Activated B cell treated with CpG ODN at 0.5 μM for 24 hours (primary cell): Measurements from ENCODE around the gene ADAMTS7. TPM values are rescaled to one million over a fixed set of nuclear protein-coding genes. Genes with fewer than 3 reads are reported as not detected.
"Not testable (repeated sequence)": the region's sequence is repeated elsewhere in the genome, so short reads cannot be mapped to it uniquely, and the experiment has no call there.

Experiments
- ATAC-seq: fragments of 200-7000 bp; cut with Tn5 transposase; one replicate; pipeline ENCODE4 v1.10.0; 2021; ENCODE audit warnings: low read depth, mild to moderate bottlenecking, moderate library complexity
- CTCF ChIA-PET: fragments of 350-600 bp; sonication (Branson Sonifier 250); formaldehyde crosslinking; loops from one replicate; lab custom pipeline; 2021; ENCODE audit warnings: antibody characterized with exemption; lab: Charles Lee
- POLR2A ChIA-PET: fragments of 350-600 bp; sonication (Branson Sonifier 250); formaldehyde crosslinking; loops from one replicate; lab custom pipeline; 2021; ENCODE audit warnings: antibody characterized with exemption; lab: Charles Lee
- DNase-seq: peaks from one replicate; pipeline ENCODE4 v3.0.0; 2022
- H3K27ac Mint-ChIP-seq: one replicate; pipeline ENCODE4 v1.8.0; 2020; ENCODE audit warnings: mixed read lengths
- H3K27me3 Mint-ChIP-seq: one replicate; pipeline ENCODE4 v1.8.0; 2021; ENCODE audit warnings: mixed read lengths
- H3K36me3 Mint-ChIP-seq: one replicate; pipeline ENCODE4 v1.8.0; 2021; ENCODE audit warnings: low read depth, mixed read lengths
- H3K4me1 Mint-ChIP-seq: one replicate; pipeline ENCODE4 v1.8.0; 2021; ENCODE audit warnings: mixed read lengths
- H3K4me3 Mint-ChIP-seq: one replicate; pipeline ENCODE4 v1.8.0; 2020; ENCODE audit warnings: mild to moderate bottlenecking, mixed read lengths
- H3K9me3 Mint-ChIP-seq: one replicate; pipeline ENCODE4 v1.8.0; 2020; ENCODE audit warnings: mixed read lengths
- intact Hi-C: fragments of 100-400 bp; cut with micrococcal nuclease; formaldehyde crosslinking; loops from one replicate; pipeline ENCODE4 v1.15.1; 2024
- total RNA-seq: library from RNA; stranded (reverse); gene quantifications from 2 replicates; pipeline ENCODE4 v1.2.3, GENCODE V29; 2022
- TF ChIP-seq, protein P1 (sequence below): fragments of 200-600 bp; IDR thresholded peaks from one replicate; pipeline ENCODE4 v1.8.0; 2022; ENCODE audit warnings: antibody characterized with exemption, mild to moderate bottlenecking

ADAMTS7 gene
- total RNA-seq, 1 donor from 2014 or later, result 14.1 TPM

DNA sequence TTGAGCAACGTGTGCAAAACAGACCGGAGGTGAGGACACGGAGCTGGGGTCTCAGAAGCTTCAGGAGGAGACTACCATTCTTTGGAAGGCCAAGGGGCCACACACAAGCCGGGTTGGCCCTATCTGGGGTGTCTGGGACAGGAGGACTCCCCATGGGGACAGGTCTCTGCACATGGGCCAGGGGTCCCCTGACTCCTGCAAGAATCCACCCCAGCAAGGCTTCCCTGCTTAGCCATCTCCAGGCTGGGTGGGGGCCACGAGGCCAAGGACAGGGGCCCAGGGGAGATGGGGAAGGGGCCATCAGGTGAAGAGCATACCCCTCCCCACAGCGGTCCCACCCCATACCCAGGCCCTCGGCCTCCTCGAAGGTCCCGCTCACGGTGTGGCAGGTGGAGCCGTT lies 38.5 kb downstream of the ADAMTS7 start:
- H3K27me3 Mint-ChIP-seq, result no peaks in the 10 kb centered on the region
- H3K9me3 Mint-ChIP-seq, result no peaks in the 10 kb centered on the region
- no peaks in the 10 kb centered on the region for H3K4me1 Mint-ChIP-seq
- CTCF ChIA-PET, result no interaction called here
- H3K27ac Mint-ChIP-seq, result no peak overlapping the region
- DNase-seq (no peak), ATAC-seq (no peak)
- H3K36me3 Mint-ChIP-seq, result no peaks in the 10 kb centered on the region
- POLR2A ChIA-PET, result no interaction called here
- H3K4me3 Mint-ChIP-seq, result no peak overlapping the region
- TF ChIP-seq, protein P1, sequence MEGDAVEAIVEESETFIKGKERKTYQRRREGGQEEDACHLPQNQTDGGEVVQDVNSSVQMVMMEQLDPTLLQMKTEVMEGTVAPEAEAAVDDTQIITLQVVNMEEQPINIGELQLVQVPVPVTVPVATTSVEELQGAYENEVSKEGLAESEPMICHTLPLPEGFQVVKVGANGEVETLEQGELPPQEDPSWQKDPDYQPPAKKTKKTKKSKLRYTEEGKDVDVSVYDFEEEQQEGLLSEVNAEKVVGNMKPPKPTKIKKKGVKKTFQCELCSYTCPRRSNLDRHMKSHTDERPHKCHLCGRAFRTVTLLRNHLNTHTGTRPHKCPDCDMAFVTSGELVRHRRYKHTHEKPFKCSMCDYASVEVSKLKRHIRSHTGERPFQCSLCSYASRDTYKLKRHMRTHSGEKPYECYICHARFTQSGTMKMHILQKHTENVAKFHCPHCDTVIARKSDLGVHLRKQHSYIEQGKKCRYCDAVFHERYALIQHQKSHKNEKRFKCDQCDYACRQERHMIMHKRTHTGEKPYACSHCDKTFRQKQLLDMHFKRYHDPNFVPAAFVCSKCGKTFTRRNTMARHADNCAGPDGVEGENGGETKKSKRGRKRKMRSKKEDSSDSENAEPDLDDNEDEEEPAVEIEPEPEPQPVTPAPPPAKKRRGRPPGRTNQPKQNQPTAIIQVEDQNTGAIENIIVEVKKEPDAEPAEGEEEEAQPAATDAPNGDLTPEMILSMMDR, result no peak
- intact Hi-C loops, result no loop called here

GRCh38 chr15:78771436-78772000 lies 39.7 kb downstream of the ADAMTS7 start:
- H3K27me3 Mint-ChIP-seq, H3K4me3 Mint-ChIP-seq, CTCF ChIA-PET, H3K9me3 Mint-ChIP-seq, H3K36me3 Mint-ChIP-seq, H3K4me1 Mint-ChIP-seq, ATAC-seq, H3K27ac Mint-ChIP-seq, POLR2A ChIA-PET, DNase-seq, intact Hi-C loops: not testable (repeated sequence)

- H3K27ac Mint-ChIP-seq, ATAC-seq, intact Hi-C loops, POLR2A ChIA-PET, H3K36me3 Mint-ChIP-seq, DNase-seq, H3K9me3 Mint-ChIP-seq, H3K27me3 Mint-ChIP-seq, H3K4me1 Mint-ChIP-seq, CTCF ChIA-PET, H3K4me3 Mint-ChIP-seq: not testable (repeated sequence)
Observed at GRCh38 chr15:78771020-78771419, 40.2 kb downstream of the ADAMTS7 start.

DNA sequence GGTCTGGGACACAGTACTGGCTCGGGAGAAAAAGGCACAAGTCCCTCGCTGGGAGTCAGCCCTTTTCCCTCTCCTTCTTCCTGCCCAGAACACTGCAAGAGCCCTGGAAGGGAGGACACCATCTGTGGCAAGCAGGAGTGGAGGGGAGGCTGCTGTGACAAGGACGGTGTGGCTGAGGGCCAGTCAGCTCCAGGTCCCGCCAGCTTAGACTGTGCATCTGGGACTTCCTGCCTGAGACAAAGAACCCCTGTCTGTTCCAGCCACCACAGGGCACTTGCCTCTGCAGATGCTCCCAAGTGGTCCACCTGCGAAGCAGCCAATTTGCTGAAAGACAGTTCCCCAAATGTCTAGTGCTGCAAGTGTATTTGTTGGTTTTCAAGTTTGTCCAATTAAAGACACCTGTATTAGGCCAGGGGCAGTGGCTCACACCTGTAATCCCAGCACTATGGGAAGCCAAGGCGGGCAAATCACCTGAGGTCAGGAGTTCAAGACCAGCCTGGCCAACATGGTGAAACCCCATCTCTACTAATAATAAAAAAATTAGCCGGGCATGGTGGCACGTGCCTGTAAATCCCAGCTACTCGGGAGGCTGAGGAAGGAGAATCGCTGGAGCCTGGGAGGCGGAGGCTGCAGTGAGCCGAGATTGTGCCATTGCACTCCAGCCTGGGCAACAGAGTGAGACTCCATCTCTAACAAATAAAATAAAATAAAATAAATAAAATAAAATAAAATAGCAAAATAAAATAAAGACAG lies 41.6 kb downstream of the ADAMTS7 start:
- H3K4me1 Mint-ChIP-seq, H3K9me3 Mint-ChIP-seq, H3K4me3 Mint-ChIP-seq, DNase-seq, H3K27ac Mint-ChIP-seq, CTCF ChIA-PET, intact Hi-C loops, ATAC-seq, H3K27me3 Mint-ChIP-seq, H3K36me3 Mint-ChIP-seq, POLR2A ChIA-PET: not testable (repeated sequence)

DNA sequence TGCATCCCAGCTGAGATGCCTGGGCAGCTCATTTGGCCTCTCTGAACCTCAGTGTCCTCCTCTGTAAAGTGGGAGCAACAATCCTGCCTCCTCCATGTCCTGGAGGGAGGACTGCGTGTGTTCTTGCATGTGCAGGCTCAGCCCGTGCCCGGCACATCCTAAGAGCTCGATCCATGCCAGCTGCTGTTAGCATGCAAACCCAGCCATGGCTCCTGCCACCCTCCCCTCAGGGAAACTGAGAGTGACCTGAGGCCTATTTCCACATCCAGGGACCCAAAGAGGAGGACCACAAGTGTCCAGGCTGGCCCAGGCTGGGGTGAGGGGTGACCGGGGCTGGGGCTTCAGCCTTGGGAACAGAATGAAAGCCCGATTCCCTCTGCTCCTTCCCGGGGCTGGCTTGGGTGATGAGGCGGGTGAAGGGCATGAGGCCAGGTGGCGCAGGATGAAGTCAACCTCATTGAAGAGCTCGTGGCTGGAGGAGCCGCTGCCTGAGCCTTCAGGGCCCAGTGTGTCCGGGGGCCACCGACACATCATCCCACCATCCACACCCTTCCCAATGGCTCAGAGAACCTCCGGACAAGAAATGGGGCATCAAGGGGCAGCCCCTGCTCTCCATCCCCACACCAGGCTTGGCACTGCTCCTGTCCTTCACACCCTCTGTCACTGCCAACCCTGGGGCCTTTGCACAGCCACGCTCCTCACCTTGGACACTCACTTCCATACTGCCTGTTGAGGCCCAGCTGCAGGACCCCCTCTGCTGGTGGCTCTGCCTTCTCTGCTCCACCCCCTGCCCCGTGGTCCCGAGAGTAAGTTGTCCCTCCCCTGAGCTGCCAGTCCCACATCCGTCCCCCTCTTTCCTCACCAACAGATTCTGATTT lies 42.5 kb downstream of the ADAMTS7 start:
- Mint-ChIP-seq H3K27me3 (no peaks in the 10 kb centered on the region), H3K4me3 (no peak overlapping the region), H3K27ac (no peak overlapping the region), H3K4me1 (peaks cover 4% of the 10 kb centered on the region), H3K9me3 (no peaks in the 10 kb centered on the region), H3K36me3 (no peaks in the 10 kb centered on the region)
- CTCF ChIA-PET, result no interaction called here
- POLR2A ChIA-PET, result no interaction called here
- TF ChIP-seq, protein P1, result no peak
- no peak for ATAC-seq
- intact Hi-C loops, result no loop called here
- no peak for DNase-seq

DNA sequence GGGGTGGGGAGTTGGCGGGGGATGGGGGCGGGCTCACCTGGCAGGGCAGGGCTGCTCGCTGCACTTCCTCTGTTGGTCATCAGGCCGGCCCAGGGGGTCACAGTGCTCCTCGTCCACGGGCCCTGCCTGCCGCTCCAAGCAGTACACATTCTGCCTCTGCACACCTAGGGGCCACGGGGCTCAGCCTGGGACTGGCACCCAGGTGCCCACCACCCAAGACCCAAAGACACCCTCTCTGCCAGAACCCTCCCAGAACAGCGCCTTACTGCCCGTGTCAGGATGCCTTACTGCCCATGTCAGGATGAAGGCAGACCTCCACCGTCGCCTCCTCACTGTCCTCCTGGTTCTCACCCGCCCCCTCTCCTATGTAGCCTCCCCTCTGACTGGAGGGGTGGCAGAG lies 43.2 kb downstream of the ADAMTS7 start:
- TF ChIP-seq, protein P1, result no peak
- Mint-ChIP-seq H3K27ac (no peak overlapping the region), H3K27me3 (no peaks in the 10 kb centered on the region), H3K4me1 (peaks cover 9% of the 10 kb centered on the region), H3K9me3 (no peaks in the 10 kb centered on the region), H3K4me3 (no peak overlapping the region), H3K36me3 (no peaks in the 10 kb centered on the region)
- no peak for DNase-seq
- ChIA-PET POLR2A (no interaction called here), CTCF (no interaction called here)
- ATAC-seq, result no peak
- intact Hi-C loops, result no loop called here
